Choroid plexus epithelial cell (primary cell): ENCODE data around the gene SMARCC2.

Experiments used
- DNase-seq: peaks from one replicate; pipeline ENCODE4 v3.0.0-alpha.2; 2010; ENCODE audit warnings: low read depth
- H3K4me3 ChIP-seq: 2 replicates; pipeline ENCODE4 v1.5.1; 2011; ENCODE audit warnings: low read depth, mild to moderate bottlenecking, control low read depth, low read length, moderate library complexity
- TF ChIP-seq, protein P1 (sequence below): conservative IDR thresholded peaks from 2 replicates; pipeline ENCODE4 v1.5.1; 2011; ENCODE audit warnings: low read depth, mild to moderate bottlenecking, control low read depth, inconsistent platforms, low read length, moderate library complexity

Gene SMARCC2

DNA sequence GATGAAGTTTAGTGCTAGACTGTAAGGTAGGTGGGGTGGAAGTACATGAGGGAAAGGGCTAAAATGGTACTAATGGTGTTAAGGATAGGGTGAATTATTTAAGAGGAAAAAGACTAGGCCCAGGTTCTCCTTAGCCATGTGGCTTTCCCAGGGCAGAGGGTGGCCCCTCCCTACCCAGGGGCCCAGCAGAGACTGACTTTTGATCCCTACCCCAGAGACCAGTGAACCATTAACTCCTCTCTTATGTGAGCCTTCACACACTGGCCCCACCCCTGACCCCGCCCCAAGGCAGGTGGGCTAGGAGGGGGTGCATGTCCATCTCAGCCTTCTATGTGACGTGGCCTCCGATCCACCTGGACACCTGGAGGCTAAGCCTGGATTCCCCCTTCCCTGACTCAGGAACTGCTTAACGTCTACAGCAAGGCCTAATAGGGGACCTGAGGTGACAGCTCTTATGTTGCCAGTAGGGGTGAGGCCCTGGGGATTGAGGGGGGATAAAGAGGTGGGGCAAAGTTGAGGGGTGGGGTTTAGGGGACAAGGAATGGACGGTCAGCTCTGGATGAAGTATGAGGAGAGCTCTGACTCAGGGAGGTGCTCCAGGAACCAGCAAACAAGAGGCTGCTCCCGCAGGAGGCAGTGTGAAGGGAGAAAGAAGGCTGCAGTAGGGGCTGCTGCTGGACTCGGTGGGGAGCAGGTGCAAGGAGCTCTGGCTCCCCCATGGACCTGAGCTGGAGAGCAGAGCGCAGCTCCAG, 41.3 kb upstream of the SMARCC2 start:
- DNase-seq: no peak
- TF ChIP-seq, protein P1, sequence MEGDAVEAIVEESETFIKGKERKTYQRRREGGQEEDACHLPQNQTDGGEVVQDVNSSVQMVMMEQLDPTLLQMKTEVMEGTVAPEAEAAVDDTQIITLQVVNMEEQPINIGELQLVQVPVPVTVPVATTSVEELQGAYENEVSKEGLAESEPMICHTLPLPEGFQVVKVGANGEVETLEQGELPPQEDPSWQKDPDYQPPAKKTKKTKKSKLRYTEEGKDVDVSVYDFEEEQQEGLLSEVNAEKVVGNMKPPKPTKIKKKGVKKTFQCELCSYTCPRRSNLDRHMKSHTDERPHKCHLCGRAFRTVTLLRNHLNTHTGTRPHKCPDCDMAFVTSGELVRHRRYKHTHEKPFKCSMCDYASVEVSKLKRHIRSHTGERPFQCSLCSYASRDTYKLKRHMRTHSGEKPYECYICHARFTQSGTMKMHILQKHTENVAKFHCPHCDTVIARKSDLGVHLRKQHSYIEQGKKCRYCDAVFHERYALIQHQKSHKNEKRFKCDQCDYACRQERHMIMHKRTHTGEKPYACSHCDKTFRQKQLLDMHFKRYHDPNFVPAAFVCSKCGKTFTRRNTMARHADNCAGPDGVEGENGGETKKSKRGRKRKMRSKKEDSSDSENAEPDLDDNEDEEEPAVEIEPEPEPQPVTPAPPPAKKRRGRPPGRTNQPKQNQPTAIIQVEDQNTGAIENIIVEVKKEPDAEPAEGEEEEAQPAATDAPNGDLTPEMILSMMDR: no peak
- H3K4me3 ChIP-seq: no peak overlapping the region

DNA sequence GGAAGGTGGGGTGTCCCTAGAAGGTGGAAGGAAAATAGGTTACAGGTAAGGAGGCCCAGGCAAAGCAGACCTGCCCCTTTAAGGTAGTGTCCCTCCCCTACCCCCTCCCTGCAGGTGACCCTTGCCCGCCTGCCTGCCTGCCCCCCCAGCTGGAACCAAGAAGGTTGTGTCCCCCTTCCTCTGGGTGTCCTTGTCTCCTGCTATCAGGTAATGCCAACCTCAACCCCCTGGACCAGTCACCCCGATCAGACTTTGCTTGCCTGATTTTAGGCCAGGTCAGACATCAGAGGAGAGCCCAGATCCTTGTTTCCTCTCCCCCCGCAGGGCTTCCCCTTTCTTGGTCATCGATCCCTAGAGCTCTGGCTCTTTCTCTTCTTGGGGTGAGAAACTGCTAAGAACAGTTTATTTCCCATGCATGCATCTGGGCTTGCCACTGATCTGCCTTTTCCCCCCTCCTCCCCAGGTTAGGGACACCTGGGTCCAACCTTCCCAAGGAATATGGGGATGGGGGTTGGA, 40.7 kb upstream of the SMARCC2 start, which contains the start of gene SLC39A5:
TSS of gene SLC39A5 (plus strand) at position 136 of the 516 bp plus-strand sequence. CDS start 1,224 bp downstream, outside the sequence.
- no peak for DNase-seq
- H3K4me3 ChIP-seq: no peak within 1 kb of the TSS
- TF ChIP-seq, protein P1: no peak

DNA sequence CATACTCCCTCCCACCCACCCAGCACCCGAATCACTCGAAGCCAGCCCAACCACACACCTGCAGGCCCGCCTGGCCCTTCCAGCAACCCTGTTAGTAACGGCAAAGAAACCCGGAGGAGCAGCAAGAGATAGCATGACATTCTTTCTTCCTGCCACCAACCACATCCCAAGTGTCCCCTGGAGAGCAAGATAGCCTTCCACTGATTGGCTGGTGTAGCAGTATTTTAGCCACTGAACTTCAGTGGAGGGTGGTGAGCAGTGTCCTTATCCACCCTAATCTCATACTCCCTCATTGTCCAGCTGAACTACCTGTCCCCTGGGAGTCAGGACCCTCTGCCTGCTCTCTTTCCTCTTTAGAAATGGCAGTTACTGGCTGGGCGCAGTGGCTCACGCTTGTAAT, 39.8 kb upstream of the SMARCC2 start:
- no peak for DNase-seq
- TF ChIP-seq, protein P1: no peak
- H3K4me3 ChIP-seq: no peak overlapping the region

DNA sequence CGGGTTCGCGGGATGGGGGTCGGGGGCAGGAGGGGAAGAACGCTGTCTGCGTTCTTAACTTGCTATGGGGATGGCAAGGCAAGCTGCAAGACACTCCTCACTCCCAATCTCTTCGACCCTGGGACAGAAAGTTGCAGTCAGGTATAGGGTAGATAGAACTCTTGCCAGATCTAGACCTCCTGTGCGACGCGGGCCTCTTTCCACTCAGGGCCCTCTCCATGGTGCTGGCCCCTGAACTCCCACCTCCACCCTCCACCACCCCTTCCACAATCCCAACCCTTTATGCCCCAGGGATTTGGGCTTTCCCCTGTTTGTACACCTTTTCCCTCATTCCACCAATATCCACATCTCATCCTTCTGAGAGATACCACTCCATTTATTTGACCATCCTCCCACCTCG, 35.7 kb upstream of the SMARCC2 start:
- TF ChIP-seq, protein P1: no peak
- no peak for DNase-seq
- peak overlapping the region; percentile 80 for H3K4me3 ChIP-seq

DNA sequence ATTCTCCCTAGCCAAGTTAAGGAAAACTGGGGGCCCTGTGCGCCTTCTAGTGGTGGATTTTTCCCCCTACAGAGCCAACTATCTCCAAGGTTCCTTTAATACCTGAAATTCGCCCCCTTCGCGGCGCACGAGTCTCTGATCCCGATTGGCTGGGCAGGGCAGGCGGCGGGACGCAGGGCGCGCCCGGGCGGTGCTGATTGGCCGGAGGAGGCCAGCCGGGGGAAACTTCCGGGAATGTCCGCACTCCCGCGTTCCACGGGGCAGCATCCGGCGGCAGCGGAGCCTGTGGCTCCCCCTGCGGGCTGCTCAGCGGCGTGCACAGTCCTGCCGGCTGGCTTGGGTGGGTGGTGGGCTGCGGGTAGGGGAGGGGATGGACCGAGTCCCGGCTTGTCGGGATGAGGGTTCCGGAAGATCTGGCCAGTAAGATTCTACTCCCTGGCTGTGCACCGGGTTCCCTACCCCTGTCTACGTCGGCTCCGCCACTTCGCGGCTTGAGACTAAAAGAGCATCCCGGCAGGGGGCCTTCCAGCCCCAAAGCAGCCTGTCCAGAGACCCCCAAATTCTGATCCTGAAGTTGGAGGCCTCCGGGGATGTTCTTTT, 34.9 kb upstream of the SMARCC2 start, which contains the start of gene NABP2:
TSS of gene NABP2 (plus strand) at position 241 of the 600 bp plus-strand sequence. CDS start 515 bp downstream, outside the sequence.
- TF ChIP-seq, protein P1: peak; percentile 70
- DNase-seq: peak; percentile 98
- peak within 1 kb of the TSS; percentile 80 for H3K4me3 ChIP-seq

DNA sequence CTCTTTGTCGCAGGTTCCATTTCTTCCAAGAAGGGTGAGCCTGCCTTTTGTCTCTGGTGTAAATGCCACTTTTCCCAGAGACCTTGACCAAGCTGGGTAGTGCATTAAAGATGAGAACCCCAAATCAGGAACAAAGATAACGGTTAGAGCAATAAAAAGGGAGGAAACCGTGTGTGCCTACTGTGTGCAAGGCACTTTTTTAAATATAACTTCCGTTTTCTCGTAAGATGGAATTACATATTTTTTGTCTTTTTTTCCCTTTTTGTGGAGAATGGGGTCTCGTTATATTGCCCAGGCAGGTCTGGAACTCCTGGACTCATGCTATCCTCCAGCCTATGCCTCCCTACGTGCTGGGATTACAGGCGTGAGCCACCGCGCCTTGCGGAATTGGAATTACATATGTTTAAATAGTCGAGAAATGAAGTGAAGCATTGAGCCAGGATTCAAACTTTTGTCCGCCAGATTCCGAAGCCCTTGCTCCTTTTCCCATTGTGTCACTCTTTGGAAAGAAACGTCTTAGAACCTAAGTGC, 34.4 kb upstream of the SMARCC2 start:
- peak overlapping the region; percentile 34 for H3K4me3 ChIP-seq
- TF ChIP-seq, protein P1: no peak
- no peak for DNase-seq
